ENCODE measurements around the gene XRCC3.

DNA sequence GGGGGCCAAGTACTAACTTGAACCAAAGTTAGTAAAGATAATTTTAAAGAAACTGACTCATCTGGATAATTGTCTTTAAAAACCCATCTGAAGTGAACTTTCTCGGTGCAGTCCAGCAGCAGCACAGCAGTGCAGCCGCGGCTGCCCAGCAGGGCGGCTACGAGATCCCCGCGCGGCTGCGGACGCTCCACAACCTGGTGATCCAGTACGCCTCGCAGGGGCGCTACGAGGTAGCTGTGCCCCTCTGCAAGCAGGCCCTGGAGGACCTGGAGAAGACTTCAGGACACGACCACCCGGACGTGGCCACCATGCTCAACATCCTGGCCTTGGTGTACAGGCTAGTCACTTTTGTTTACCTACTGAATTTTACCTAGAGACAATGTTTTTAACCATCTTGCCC is 52.7 kb downstream of the XRCC3 start:
- TF ChIP-seq GATA3 (IDR thresholded peaks at IDR 0.05; ENCODE audit: low read depth, low read length) (no peak), GATA2 (IDR thresholded peaks at IDR 0.05; ENCODE audit: low read depth, low read length) (no peak)

All from SH-SY5Y (cell line).